ENCODE data around the gene MOB3B. TPM values are rescaled to one million over a fixed set of nuclear protein-coding genes. Genes with fewer than 3 reads are reported as not detected.

MOB3B gene
- total RNA-seq, 1 donor from 2014 or later, result 1.4 TPM

DNA sequence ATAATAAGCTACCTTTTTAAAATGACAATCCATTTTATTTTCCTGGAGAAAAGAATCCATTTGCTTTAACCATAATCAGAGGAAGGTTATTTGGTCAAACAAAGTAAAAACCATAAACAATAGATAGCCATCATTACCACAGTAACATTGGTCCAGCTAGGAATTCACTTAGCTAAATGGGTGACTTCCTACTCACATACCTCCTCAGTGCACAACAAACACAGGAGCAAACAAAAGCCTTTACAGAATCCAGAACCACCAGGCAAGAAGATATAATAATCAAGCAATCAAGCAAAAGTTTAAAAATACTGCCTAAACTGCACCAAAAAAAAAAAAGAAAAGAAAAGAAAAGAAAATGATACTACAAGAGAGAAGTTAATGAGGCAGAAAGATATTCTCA, 6.5 kb downstream of the MOB3B start:
- no peak overlapping the region for H3K4me3 ChIP-seq (ENCODE audit: low read depth, low read length)
- DNase-seq (ENCODE audit: low read depth), result no peak
- TF ChIP-seq, protein P1, sequence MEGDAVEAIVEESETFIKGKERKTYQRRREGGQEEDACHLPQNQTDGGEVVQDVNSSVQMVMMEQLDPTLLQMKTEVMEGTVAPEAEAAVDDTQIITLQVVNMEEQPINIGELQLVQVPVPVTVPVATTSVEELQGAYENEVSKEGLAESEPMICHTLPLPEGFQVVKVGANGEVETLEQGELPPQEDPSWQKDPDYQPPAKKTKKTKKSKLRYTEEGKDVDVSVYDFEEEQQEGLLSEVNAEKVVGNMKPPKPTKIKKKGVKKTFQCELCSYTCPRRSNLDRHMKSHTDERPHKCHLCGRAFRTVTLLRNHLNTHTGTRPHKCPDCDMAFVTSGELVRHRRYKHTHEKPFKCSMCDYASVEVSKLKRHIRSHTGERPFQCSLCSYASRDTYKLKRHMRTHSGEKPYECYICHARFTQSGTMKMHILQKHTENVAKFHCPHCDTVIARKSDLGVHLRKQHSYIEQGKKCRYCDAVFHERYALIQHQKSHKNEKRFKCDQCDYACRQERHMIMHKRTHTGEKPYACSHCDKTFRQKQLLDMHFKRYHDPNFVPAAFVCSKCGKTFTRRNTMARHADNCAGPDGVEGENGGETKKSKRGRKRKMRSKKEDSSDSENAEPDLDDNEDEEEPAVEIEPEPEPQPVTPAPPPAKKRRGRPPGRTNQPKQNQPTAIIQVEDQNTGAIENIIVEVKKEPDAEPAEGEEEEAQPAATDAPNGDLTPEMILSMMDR (IDR thresholded peaks at IDR 0.05; ENCODE audit: insufficient read depth, low read length, poor library complexity, severe bottlenecking), result no peak
- no peaks in the 10 kb centered on the region for H3K27me3 ChIP-seq (ENCODE audit: control insufficient read depth, insufficient read depth, low read length)
- no peaks in the 10 kb centered on the region for H3K36me3 ChIP-seq (ENCODE audit: control insufficient read depth, insufficient read depth, low read length)

DNA sequence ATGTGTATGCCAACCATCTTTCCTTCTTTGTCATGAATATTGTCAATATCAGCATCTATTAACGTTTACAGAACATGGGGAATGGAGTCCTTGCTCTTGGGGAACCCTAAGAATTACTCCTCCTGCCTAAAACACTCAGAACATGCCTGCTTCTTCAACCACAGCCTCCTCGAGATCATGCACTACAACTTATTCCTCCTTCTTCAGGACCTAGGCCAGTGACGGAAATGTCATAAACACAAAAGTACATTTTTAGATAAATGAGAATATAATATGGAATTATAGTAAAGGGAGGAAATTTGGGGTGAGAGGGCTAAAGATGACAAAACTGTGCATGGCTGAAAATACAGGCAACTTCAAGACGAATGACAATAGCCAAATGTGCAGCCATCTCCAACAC, 8.6 kb downstream of the MOB3B start:
- TF ChIP-seq, protein P1 (IDR thresholded peaks at IDR 0.05; ENCODE audit: insufficient read depth, low read length, poor library complexity, severe bottlenecking), result no peak

DNA sequence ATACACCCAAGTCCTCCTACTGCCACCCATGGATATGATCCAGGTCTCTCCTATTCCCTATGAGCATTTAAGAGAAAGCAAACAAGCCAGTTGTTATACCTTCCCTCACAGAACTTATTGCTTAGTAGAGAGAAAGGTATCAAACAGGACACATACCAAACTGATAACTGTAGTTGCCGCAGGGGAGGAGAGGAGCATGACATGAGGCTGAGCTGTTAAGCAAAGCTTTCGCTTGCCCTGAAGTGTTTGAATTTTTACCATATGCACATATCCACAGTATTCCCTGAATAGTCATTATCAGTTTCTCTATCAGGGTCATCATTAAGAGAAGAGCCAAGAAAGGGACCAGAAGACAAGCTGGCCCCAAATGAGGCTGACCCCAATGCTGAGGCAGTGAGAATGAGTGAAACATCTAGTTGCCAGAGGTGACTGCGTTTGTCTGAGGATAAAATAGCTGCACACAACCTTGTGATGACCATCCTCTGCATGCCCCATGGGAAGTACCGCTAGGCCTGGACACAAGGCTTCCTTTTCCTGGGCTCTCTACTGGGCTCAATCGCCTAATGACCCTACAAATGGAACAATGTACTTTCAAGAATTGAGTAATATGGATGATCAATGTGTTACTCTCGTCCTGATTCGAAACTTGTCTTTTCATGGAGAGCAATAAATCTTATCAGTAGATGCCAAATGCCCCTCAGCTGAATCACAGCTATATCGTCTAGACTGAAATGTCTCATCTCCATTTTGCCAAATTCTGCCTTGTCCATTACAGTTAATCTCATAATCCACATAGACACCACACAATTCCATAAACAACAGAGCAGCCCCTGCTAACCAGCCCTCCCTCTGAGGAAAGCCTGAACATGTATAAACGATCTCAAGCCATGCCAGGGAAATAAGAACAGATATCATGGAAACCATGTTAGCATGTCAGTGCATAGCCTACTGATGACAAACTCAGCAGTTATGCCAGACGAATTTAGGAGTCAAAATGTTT, 9.8 kb downstream of the MOB3B start:
- Histone ChIP-seq H3K27me3 (ENCODE audit: control insufficient read depth, insufficient read depth, low read length) (no peaks in the 10 kb centered on the region), H3K36me3 (ENCODE audit: control insufficient read depth, insufficient read depth, low read length) (no peaks in the 10 kb centered on the region), H3K4me3 (ENCODE audit: low read depth, low read length) (no peak overlapping the region)
- TF ChIP-seq, protein P1 (IDR thresholded peaks at IDR 0.05; ENCODE audit: insufficient read depth, low read length, poor library complexity, severe bottlenecking), result no peak
- DNase-seq (ENCODE audit: low read depth), result no peak

More for the DNA sequence above, 8.6 kb downstream of the MOB3B start:
- H3K36me3 ChIP-seq (ENCODE audit: control insufficient read depth, insufficient read depth, low read length), result no peaks in the 10 kb centered on the region
- DNase-seq (ENCODE audit: low read depth), result no peak
- H3K4me3 ChIP-seq (ENCODE audit: low read depth, low read length), result no peak overlapping the region
- H3K27me3 ChIP-seq (ENCODE audit: control insufficient read depth, insufficient read depth, low read length), result no peaks in the 10 kb centered on the region

DNA sequence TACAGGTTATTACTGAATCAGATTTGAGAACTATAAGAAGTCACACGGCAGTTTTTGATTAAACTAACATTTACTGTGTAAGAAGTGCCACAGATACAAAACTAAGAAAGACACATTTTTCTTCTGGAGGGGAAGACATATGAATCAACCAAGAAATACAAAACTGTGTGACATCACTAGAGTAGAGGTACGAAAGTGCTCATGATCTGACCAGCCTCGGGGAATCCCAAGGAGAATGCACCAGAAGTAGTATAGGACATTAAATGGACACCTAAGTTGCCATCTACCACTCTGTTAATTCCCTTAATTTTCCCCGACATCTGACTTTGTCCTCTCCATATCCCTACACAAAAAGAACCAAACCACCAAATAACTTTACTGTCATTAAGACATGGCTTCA, 10.8 kb downstream of the MOB3B start:
- no peaks in the 10 kb centered on the region for H3K27me3 ChIP-seq (ENCODE audit: control insufficient read depth, insufficient read depth, low read length)
- no peaks in the 10 kb centered on the region for H3K36me3 ChIP-seq (ENCODE audit: control insufficient read depth, insufficient read depth, low read length)
- TF ChIP-seq, protein P1 (IDR thresholded peaks at IDR 0.05; ENCODE audit: insufficient read depth, low read length, poor library complexity, severe bottlenecking), result no peak
- DNase-seq (ENCODE audit: low read depth), result no peak
- no peak overlapping the region for H3K4me3 ChIP-seq (ENCODE audit: low read depth, low read length)

DNA sequence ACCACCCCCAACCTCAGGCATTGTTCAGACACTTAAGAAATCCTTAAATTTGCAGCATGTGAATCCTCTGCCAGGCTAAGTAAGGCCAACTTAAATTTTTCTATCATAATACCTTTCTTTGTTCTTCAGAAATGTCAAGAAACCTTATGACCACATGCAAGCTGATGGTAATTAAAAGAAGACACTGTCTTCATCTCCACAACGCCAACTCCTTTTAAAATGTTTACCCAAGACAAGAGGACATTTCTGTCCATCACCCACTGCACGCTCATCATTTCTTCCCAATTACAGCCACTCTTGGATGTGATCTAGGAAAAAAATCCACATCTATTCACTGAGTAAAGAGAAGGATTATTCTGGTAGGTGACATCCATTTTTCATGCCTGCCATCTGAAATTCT, 11.6 kb downstream of the MOB3B start:
- DNase-seq (ENCODE audit: low read depth), result no peak
- no peaks in the 10 kb centered on the region for H3K27me3 ChIP-seq (ENCODE audit: control insufficient read depth, insufficient read depth, low read length)
- no peaks in the 10 kb centered on the region for H3K36me3 ChIP-seq (ENCODE audit: control insufficient read depth, insufficient read depth, low read length)
- no peak overlapping the region for H3K4me3 ChIP-seq (ENCODE audit: low read depth, low read length)
- TF ChIP-seq, protein P1 (IDR thresholded peaks at IDR 0.05; ENCODE audit: insufficient read depth, low read length, poor library complexity, severe bottlenecking), result no peak

Data from kidney epithelial cell (primary cell).